GM21381 (cell line): ENCODE data around the gene RBM20.

Experiments
- ATAC-seq: cut with Tn5 transposase; IDR thresholded peaks from one replicate; pipeline ENCODE4 v1.9.1; 2021; ENCODE audit warnings: mild to moderate bottlenecking, moderate library complexity; ENCODE audit not compliant: unreplicated experiment

The RBM20 gene

DNA sequence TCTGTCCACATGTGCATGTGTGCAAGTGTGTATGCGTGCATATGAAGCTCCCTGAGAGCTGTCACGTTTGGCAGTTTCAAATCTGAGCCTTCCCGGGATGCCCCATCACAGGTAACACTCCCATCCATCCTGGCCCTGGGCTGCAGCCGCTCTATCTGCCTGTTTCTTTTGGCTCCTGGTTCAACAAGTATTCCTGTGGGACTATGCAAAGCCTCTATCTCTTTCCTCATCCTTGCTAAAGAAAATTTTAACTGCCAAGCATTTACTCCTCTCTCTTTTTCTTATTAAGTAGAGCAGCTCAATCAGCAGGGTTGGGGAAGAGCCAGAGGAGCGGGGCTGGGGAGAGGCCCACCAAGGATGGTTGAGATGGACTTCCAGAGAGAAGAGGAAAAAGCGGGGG is 203.2 kb downstream of the RBM20 start:
- ATAC-seq = no peak

DNA sequence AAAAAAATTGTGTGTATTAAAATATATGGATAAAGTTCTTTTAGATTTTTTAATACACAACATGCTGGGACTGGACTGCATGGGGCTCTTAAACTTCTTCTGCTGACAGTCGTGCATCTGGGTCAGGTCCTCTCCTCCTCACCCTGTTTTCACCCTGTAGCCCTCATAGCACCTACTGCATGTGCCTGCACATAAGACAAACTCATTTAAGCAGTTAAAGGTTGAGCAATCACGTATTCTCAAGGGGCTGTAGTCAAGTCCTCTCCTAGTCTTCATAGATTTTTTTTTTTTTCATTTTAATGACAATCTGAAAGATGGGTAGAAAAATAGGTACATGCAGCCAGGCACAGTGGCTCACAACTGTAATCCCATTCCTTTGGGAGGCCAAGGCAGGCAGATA is 204.0 kb downstream of the RBM20 start:
- ATAC-seq = no peak

DNA sequence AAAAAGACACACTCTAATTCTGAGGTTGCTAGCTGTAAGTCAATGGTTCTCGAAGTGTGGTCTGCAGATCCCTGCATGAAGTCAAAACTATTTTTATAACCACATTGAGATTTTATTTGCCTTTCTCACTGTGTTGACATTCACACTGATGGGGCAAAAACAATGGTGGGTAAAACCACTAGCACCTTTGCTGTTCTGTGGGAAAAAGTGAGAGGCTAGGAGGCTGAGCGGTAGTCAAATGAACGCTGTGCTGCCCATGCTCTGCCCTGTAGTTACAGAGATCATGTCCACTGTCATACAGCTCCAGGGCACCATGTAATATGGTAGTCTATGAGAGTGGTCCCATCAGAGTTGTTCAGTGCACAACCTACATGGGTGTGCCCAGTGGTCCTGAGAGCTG is 206.0 kb downstream of the RBM20 start:
- ATAC-seq = no peak

DNA sequence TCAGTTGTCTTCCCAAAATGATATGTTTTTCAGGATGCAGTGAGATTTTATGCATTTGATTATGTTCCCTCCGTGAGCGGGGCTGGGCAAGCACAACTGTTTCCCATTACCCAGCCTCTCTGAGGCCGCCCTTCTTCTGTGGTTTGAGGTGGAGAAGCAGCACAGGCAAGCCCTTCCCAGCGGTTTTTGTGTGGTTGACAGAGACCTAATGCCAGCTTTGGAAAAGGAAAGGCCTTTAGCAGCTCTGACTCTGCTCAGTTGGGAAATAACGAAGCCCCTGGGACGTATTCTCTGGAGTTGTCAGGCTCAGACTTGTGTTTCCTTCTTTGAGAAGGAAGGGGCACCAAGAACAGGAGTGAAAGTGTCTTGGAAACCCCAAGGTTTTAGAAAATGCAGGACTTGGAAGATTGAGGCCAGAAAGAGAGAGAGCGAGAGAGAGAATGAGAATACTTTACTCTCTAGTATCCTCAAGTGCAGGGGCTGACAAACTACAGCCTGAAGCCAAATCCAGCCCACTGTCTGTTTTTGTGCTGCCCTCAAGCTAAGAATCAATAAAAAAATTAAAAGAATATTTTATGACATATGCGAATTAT is 207.0 kb downstream of the RBM20 start:
- ATAC-seq = no peak

DNA sequence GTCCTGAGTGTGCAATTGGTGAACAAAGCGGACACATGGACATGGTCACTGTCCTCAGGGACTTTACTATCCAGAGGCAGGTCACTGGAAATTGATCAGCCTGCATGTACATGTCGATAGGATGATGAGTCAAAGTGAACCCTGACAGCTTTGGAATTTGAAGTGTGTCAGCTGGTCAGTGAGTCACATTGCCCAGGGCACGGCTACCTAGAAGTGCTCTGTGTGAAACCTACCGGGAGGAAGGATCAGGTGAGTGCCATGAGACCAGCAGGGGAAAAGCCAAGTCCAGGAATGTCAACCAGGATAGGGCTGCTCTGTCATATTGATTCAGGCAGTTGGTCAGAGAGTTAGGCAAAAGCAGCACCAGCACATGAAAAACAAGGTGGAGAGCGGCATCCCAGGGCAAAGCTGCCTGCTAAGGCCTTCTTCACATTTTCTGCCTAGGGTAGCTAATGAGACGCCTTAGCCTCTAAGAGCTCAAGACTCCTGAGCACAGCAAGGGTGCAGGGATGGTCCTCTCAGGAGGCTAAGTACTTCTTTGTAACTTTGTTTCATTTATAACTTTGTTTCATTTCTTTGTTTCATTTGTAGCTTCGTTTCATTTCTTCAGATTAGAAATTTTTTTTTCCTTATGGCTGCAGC is 208.2 kb downstream of the RBM20 start:
- ATAC-seq = peak; percentile 47

DNA sequence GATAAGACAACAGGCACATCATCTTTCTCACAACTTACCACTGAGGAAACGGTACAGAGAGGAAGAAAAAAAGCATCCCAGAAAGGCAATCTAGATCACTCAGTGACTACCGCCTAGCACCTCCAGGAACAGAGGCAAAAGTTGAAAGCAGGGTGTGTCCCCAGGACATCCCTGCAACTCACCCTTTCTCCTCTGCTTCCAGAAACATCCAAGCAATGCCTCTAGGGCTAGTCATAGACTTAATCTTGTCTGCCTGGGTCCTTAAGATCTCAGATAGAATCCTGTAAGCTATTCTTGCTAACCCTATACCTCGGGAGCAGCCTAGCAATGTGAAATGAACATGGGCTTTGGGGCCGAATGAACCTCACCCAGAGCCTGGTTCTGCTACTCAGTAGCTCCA is 208.8 kb downstream of the RBM20 start:
- ATAC-seq = no peak

DNA sequence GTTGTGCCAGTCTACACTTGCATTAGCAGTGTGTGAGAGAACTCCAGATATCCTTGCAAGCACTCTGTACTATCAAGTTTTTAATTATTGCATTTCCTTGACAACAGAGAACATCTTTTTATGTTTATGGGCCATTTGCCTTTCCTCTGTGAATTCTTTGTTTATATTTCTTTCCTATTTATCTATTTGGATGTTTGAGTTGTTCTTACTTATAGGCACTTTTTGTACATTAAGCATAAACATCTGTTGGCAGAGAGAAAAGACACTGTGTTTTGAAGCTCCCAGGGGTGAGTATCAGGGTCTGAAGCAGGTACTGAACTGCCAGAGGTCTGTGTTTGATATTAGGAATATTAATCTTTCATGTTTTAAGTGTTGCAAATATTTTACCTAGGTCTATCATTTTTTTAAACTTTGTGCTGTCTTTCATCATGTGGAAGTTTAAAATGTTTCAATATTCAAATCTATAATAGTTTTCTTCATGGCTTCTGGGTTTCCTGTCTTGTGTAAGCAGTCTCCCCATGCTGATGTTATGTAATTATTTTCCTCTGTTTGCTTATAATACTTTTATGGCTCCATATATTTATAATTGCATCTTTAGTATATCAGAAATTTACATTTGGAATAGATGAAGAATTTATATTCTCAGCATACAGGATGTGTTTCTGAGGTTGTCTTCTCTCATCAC is 209.9 kb downstream of the RBM20 start:
- no peak for ATAC-seq

DNA sequence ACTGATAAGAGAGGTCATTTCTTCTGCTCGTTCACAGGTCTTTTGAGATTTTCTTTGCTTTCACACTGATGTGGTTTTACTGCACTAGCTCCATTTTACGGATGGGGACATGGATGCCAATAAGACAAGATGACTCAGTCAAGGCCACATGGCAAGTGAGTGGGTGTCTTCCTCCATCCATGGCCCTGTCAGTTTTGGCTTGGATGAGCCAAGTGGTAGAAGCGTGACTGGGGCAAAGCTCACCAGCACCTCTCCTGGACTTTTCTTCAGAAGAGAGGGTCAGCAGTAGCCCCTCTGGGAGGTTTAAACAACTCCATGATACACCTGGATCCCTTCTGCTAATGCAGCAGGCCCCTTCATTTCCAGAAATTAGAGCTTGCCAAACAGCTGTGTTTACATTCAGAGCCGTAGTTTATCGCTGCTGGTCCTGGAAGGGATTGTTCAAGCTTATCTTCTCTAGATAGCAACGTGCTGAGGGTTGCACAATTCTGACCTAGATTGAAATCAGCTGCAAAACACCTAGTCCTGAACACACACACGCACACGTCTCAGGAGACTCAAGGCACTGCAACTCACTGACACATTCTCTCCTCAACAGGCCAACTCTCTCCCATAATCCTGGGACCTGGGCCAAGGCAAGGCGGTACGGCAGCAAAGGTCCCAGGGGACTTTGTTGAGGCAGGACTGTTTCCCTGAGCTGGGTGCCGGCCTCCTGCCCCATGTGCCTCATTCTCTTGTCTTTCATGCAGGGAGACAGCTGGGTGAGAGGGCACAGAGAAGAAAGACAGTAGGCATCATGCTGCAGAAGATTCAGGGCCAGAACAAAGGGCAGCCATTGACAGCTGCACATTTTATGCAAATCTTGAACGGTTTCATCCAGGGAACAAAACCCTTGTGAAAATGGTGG is 213.4 kb downstream of the RBM20 start:
- no peak for ATAC-seq

DNA sequence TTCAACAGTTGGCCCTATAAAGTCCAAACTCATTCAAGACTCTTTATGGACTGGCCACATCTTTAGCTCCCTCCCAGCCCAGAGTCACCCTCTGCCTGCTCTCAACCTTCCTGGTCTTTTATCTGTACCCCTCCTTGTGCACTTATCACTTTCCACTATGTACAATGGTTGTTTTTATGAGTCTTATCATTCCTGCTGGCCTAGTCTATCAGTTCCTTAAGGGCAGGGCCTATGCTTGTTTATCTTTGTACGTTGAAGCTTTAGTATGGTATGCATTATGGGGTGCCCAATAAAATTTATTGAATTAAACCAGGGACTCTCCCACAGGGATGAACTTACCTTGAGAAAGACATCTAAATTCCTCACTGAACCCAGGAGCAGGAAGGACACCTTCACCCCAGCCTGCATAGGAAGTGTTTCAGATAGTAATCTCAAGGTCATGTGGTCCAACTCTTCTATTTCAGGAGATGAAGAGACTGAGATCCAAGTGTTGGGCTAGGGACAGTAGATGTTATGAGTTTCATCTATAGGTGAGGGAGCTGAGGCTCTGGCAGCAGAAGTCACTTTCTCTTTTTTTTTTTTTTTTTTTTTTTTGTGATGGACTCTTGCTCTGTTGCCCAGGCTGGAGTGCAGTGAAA is 214.3 kb downstream of the RBM20 start:
- ATAC-seq = no peak

DNA sequence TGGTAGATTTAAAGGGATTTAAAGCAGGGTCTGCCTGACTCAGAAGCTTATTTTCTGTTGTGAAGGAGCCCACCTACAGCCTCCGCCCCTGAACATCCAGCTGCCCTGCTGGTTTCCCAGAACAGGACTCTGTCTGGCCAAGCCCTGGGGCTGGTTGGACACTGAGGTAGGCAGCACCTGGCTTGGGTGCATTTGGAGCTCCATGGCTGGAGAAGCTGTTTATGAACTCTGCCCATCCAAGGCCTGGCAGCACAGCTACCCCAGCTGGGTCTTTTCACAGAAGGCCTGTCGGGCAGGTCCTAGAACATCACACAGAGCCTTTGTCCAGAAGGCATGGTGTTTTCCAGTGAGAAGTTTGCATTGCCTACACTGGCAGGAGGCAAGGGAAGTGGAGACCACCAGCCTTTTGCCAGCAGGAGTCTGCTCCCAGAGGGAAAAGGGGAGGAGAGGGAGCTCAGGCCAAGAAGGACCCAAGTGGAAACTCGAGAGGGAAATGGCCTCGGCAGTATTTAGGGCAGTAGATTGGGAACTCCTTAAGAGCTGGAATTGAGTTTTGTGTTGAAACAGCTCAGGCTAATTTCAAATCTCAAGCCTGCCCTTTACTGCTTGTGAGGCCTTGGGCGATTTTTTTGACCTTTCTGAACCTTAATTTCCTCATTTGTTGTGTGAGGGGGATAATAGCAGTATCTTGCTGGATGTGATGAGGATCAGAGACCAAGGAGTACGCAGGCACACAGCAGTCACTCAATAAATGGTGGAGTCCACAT is 215.3 kb downstream of the RBM20 start:
- ATAC-seq = no peak

DNA sequence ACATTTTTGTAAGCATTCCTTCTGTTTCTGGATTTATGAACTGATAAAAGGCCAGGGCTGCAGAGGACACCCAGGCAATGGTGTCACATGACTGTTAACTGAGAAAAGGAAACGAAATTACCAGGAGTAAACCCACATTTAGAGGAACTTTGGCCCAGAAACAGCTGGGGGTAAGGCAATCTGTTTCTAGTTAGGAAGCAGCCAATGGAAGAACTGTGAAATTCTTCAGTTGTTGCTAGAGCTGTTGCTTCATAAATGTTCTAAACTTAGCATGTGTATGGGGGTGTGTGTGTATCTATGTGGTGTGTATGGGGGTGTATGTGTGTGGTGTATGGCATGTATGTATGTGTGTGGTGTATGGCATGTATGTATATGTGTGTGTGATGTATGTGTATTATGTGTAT is 215.8 kb downstream of the RBM20 start:
- ATAC-seq = no peak

DNA sequence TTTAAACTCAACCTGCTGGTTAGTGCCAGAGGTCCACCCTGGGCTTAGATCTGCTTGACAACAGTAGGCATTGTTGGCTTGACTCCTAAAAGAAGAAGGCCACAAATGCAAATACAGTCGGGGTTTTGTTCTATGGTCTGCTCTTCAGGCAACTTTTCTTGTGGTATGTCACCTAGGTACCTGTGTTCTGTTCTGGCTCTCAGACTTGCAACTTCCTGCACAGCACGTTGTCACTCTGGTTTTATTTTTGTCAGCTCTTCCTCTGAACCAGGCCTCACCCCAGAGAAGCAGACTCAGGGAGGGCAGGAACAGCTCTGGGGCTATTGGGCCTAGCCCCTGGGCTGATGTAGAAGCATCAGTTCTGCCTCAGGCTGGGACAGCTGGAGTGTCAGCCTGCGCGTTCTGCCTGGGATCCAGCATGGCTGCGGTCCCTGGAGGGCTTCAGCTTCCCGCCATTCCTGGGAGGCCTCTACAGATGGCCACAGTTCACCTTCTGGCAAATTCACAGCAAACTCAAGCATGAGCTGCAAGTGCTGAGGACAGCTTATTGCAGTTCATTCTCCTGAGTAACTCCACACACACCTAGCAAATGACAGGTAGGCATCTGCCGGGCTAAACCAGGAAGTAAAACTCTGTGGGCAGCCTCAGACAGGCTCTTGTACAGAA is 216.6 kb downstream of the RBM20 start:
- ATAC-seq = peak; percentile 56

DNA sequence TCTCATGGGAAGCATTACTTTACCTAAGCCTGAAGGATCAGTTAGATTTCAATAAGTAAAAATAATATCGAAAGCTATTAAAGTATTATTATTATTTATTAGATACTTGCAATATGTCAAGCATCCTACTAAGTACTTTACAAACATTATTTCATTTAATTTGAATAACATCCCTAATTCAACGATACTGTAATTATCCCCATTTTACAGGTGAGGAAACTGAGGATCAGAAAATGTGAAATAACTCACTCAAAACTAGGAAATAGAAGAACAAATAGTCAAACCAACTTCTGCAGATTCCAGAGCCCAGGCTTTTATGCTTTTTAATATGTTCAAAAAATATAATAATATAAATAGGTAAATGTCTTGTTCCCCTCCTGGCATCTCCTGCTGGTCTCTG is 217.3 kb downstream of the RBM20 start:
- ATAC-seq = no peak

DNA sequence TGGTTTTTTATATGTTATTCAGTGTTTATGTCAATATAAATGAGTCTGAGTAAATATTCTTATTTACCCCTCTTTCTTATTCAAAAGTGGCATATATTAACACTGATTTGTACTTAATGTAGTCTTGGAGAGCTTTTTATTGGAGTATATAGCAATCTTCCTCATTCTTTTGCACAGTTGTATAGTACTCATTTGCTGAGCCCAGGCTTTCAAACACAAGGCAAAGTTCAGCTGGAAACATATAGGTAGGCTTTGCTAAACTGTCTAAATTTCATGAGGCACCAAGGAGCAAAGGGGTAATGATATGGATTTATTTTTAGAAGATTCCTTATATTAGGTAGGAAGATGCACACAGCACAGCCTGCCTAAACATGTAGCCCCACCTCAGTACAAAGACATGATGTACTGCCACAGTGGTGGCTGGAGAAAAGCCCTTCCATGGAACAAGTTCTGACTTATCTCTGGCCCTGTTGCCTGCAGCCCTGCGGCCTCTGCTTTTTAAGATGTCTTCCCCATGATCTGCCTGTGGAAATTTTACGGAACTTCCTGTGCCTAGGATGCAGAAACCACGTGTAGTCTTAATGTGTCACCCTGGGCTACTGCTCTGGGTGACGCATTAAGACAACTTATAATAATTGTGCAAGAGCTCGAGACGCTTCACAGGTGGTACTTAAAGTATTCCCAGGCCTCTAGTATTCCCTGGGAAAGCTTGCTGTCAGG is 218.0 kb downstream of the RBM20 start:
- no peak for ATAC-seq

DNA sequence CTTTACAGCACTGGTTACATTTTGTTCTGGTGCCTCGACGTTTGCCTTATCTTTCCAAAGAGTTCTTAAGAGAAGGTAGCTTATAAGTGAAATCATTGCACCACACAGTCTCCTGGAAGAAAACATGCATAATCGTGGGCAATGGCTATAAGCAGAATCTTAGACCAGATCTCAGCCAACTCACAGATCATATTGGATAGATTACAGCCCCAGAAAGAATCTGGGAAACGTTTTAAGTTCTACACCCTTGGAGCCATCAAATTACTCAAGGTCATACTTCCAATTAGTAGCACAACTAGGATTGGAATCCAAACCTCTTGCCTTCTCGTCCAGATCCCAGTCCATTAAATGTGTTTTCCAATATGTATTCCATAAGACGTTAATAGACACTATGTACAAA is 218.8 kb downstream of the RBM20 start:
- no peak for ATAC-seq

DNA sequence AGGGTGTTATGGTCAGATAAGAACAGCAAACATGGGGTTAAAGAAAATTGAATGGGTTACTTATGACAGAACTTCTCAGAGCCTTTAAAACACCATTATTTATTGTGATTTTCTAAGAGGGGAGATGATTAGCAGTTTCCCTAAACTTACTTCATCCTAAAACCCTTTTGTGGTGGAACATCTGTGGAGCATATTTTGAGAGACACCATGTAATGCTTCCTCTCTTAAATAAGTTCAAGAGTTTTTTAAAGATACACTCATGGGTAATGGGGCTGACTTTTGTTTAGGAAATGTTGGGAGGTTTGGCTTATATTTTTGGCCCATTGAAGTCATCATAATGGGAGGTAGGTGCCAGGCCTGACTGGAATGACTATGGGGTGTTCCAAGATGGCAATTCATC is 219.2 kb downstream of the RBM20 start:
- no peak for ATAC-seq

DNA sequence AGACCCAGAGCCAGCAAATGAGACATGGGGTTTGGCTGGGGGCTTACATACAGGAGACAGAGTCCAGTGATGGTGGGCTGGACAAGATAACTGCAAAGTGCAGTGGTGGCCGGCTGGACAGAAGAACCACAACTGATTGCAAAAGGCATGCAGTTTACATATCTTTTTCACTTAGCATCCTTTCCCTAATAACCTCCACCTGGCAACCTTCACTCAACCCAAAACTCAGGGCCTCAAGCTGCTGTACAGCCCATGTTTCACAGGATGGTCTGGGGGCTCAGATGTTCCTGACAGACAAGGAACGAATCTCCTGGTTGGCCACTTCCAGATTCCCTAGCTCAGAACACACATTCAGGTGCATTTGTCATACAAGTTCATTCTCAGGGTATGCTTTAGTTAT is 219.8 kb downstream of the RBM20 start:
- no peak for ATAC-seq

DNA sequence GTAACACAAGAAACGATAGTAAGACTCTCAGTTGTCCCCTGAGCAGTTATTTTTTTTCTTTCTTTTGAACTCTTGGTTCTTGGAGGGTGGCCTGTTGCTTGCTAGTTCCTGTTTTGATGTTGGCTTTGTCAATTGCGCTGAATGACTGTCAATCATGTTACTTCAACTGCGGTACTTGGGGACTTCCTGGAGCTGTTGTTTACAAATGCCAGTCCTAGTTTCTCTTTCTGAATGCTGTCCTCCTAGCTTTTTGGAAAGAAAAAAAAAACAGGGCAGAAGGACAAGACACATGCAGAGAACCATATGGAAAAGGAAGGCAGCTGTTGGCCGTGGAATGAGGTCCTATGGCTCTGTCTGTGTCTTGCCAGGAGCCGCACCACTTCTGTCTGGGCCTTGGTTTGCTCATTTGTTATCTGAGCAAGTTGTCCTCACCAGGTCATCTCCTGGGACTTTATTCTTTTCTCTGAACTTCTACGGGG is 220.6 kb downstream of the RBM20 start:
- peak; percentile 61 for ATAC-seq
